Endothelial cell of umbilical vein (primary cell): ENCODE results near the gene SPATA32. TPM values are rescaled to one million over a fixed set of nuclear protein-coding genes. Genes with fewer than 3 reads are reported as not detected.

Experiments
- BruUV-seq: library from RNA; stranded (reverse); fragments of 400-500 nt; replicated peaks from 2 replicates; lab custom pipeline; 2021; lab: Mats Ljungman, UMichigan
- CTCF ChIA-PET: fragments of 300-600, 350-600 bp; sonication (Branson Sonifier 250); formaldehyde crosslinking; loops from one replicate; lab custom pipeline; 2021; ENCODE audit warnings: antibody characterized with exemption, inconsistent platforms; lab: Charles Lee
- POLR2A ChIA-PET: fragments of 300-600, 350-600 bp; sonication (Branson Sonifier 250); formaldehyde crosslinking; loops from one replicate; lab custom pipeline; 2021; ENCODE audit warnings: antibody characterized with exemption, inconsistent platforms; lab: Charles Lee
- DNase-seq: peaks from one replicate; pipeline ENCODE4 v3.0.0-alpha.2; 2011; ENCODE audit warnings: low read depth, low spot score
- FAIRE-seq: peaks from 2 replicates; lab custom pipeline; 2011; peaks lifted over from hg19 to GRCh38; lab: Jason Lieb, UNC
- H2AFZ ChIP-seq: 2 replicates; pipeline ENCODE4 v1.6.0; 2012; ENCODE audit warnings: low read depth, low read length, control low read depth, inconsistent platforms
- H3K27ac ChIP-seq: 2 replicates; pipeline ENCODE4 v1.5.1; 2011; ENCODE audit warnings: low read depth, mild to moderate bottlenecking, control low read depth, low read length, moderate library complexity; ENCODE audit not compliant: insufficient read depth
- H3K27me3 ChIP-seq, 2 experiments: 2 replicates each; pipeline versions ENCODE4 v1.6.0 to v1.6.1; 2011; ENCODE audit warnings: low read length in 2 of 2, mixed read lengths in 1 of 2; ENCODE audit not compliant: control insufficient read depth in 2 of 2, insufficient read depth in 2 of 2
- H3K36me3 ChIP-seq, 2 experiments: 2 replicates in 1 of 2; 3 replicates in 1 of 2; pipeline ENCODE4 v1.5.1; 2011; ENCODE audit warnings: low read length in 2 of 2, mild to moderate bottlenecking in 1 of 2, moderate library complexity in 1 of 2; ENCODE audit not compliant: control insufficient read depth in 2 of 2, insufficient read depth in 2 of 2; ENCODE audit errors: extremely low read depth in 1 of 2
- H3K4me1 ChIP-seq: 3 replicates; pipeline ENCODE4 v1.5.1; 2011; ENCODE audit warnings: mild to moderate bottlenecking, low read length; ENCODE audit not compliant: control insufficient read depth, insufficient read depth; ENCODE audit errors: extremely low read depth
- H3K4me2 ChIP-seq: 2 replicates; pipeline ENCODE4 v1.6.1; 2011; ENCODE audit warnings: low read length, control low read depth, mixed read lengths; ENCODE audit not compliant: insufficient read depth
- H3K4me3 ChIP-seq, 3 experiments: fragments of 200-600 bp in 1 of 3; sonication (generic), shearing (Covaris generic) in 1 of 3; replicated peaks in 1 of 3; 2 replicates each; pipeline ENCODE4 v1.5.1; 2011 to 2016; ENCODE audit warnings: control low read depth in 3 of 3, low read length in 3 of 3, mild to moderate bottlenecking in 2 of 3, inconsistent platforms in 1 of 3, low read depth in 1 of 3, moderate library complexity in 1 of 3; ENCODE audit not compliant: insufficient read depth in 1 of 3
- H3K79me2 ChIP-seq: 2 replicates; pipeline ENCODE4 v1.6.0; 2012; ENCODE audit warnings: low read length, inconsistent platforms; ENCODE audit not compliant: control insufficient read depth, insufficient read depth
- H3K9ac ChIP-seq: replicated peaks from 2 replicates; pipeline ENCODE3; 2011; ENCODE audit warnings: low read length, control low read depth; ENCODE audit not compliant: insufficient read depth; ENCODE audit errors: extremely low read depth
- H3K9me1 ChIP-seq: replicated peaks from 3 replicates; pipeline ENCODE4 v1.6.0; 2011; ENCODE audit warnings: mild to moderate bottlenecking, low read length; ENCODE audit not compliant: control insufficient read depth, insufficient read depth; ENCODE audit errors: extremely low read depth
- H3K9me3 ChIP-seq: replicated peaks from 2 replicates; pipeline ENCODE4 v1.5.1; 2012; ENCODE audit warnings: low read length, inconsistent platforms; ENCODE audit not compliant: control insufficient read depth, insufficient read depth
- H4K20me1 ChIP-seq: replicated peaks from 2 replicates; pipeline ENCODE3; 2011; ENCODE audit warnings: mild to moderate bottlenecking, low read length; ENCODE audit not compliant: control insufficient read depth, insufficient read depth; ENCODE audit errors: extremely low read depth
- CTCF ChIP-seq, 2 donors: IDR thresholded peaks; 1 replicate in 1 of 2; 2 replicates in 1 of 2; pipeline ENCODE4 v1.5.1; 2011; ENCODE audit warnings: low read length in 2 of 2, mild to moderate bottlenecking in 2 of 2, moderate library complexity in 2 of 2, control low read depth in 1 of 2, inconsistent platforms in 1 of 2, low read depth in 1 of 2; ENCODE audit not compliant: insufficient read depth in 1 of 2; ENCODE audit errors: extremely low read depth in 1 of 2
- EZH2 ChIP-seq: IDR thresholded peaks from 2 replicates; pipeline ENCODE4 v1.6.1; 2012; ENCODE audit warnings: borderline replicate concordance, low read depth, mild to moderate bottlenecking, moderate library complexity, low read length, inconsistent platforms; ENCODE audit not compliant: severe bottlenecking
- FOS ChIP-seq: IDR thresholded peaks from 2 replicates; pipeline ENCODE4 v1.6.1; 2011; ENCODE audit warnings: mild to moderate bottlenecking, low read length, moderate library complexity, borderline replicate concordance; ENCODE audit not compliant: insufficient read depth
- GATA2 ChIP-seq: IDR thresholded peaks from 2 replicates; pipeline ENCODE4 v1.7.0; 2011; ENCODE audit warnings: low read depth, mild to moderate bottlenecking, moderate library complexity, mixed read lengths, low read length; ENCODE audit not compliant: insufficient read length, insufficient read depth
- JUN ChIP-seq: IDR thresholded peaks from 2 replicates; pipeline ENCODE4 v1.6.1; 2011; ENCODE audit warnings: borderline replicate concordance, low read depth; ENCODE audit not compliant: insufficient read length, insufficient read depth
- MAX ChIP-seq: IDR thresholded peaks from 2 replicates; pipeline ENCODE4 v1.6.1; 2011; ENCODE audit not compliant: insufficient read depth, insufficient read length
- MYC ChIP-seq: IDR thresholded peaks from one replicate; pipeline ENCODE4 v1.6.1; 2011; ENCODE audit warnings: mild to moderate bottlenecking, low read depth, low read length
- POLR2A ChIP-seq: IDR thresholded peaks from 2 replicates; pipeline ENCODE4 v1.6.1; 2012; ENCODE audit warnings: low read depth, mild to moderate bottlenecking, control low read depth, low read length
- POLR2AphosphoS5 ChIP-seq: IDR thresholded peaks from 2 replicates; pipeline ENCODE4 v1.6.1; 2012; ENCODE audit warnings: low read depth, mild to moderate bottlenecking, control low read depth, low read length, moderate library complexity; ENCODE audit not compliant: insufficient read depth
- dilution Hi-C: fragments of 300-500 bp; cut with MboI; formaldehyde crosslinking; loops from one replicate; pipeline ENCODE4 v1.15.0; 2019; ENCODE audit warnings: low sequenced_read_pairs; ENCODE audit not compliant: extremely low pct_ligation_motif_present
- intact Hi-C: fragments of 100-400 bp; cut with micrococcal nuclease; formaldehyde crosslinking; loops from one replicate; pipeline ENCODE4 v1.10.0; 2022
- polyA plus RNA-seq, 4 experiments: library from polyadenylated mRNA; depleted of rRNA in 3 of 4; stranded (reverse) in 3 of 4; unstranded in 1 of 4; fragments of >200 nt; gene quantifications; 2 replicates each; pipeline versions ENCODE4 v1.2.1 to v1.2.3, GENCODE V29; 2011 to 2012; ENCODE audit warnings: missing spikeins in 1 of 4
- total RNA-seq: library from RNA; stranded (reverse); gene quantifications from 2 replicates; pipeline ENCODE4 v1.2.3, GENCODE V29; 2021

SPATA32 gene
- total and polyA plus RNA-seq, 2 donors (not counting 3 experiments of a cell fraction or from before 2014, with no cell fraction given): not detected

DNA sequence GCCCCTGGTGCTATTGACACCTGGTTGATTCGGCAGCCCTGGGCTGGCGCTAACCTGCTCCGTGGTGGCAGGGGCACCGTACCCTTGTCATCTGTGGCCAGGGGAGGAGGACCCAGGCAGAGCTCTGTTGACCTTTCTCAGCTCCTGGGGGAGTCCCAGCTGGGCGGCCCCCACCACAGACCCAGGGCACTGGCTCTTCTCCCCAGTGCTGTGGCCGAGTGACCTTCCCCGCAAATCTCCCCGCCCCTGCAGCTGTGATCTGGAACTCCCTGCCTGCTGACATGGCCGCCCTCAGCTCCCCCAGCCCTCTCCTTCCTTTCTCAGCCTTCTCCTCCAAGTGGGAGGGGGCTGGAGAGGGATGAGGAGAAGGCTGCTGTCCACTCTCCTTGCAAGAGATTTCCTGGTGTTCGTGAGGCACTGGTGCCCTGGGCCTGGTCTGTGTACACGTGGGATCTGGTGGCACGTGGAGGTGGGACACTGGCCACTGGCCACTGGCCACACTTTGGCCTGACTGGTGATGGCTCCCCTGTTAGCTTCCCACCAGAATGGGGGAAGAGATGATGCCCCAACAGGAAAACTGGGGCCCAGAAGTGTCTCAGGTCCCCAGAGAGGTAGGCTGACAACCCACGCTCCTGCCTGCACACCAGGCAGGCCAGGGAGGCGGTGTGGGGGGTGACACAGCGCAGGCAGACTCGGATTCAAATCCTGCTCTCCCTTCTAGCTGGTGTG lies 32.0 kb downstream of the SPATA32 start:
- ChIA-PET POLR2A (no interaction called here), CTCF (interaction anchor here (1.1 to 6.6 kb wide), 5 partner anchors 11 to 156 kb away, joined by 3 to 93 read pairs (median 12); partner anchors contain the start of genes ACBD4 and FMNL1)
- intact Hi-C loops: no loop called here
- Histone ChIP-seq H3K4me2 (no peak overlapping the region), H3K27ac (no peak overlapping the region), H2AFZ (no peak overlapping the region), H3K79me2 (no peaks in the 10 kb centered on the region), H3K9me3 (no peaks in the 10 kb centered on the region), H4K20me1 (no peaks in the 10 kb centered on the region), H3K4me3 (no peak overlapping the region), H3K27me3 (no peaks in the 10 kb centered on the region), H3K9ac (no peak overlapping the region), H3K36me3 (no peaks in the 10 kb centered on the region), H3K9me1 (no peaks in the 10 kb centered on the region), H3K4me1 (peaks cover 8% of the 10 kb centered on the region)
- FAIRE-seq (no peak), DNase-seq (no peak)
- TF ChIP-seq POLR2AphosphoS5: no peak
- no peak for TF ChIP-seq GATA2
- no peak for TF ChIP-seq JUN
- TF ChIP-seq EZH2: no peak
- no peak for TF ChIP-seq CTCF (IDR thresholded peaks at IDR 0.05; ENCODE audit: extremely low read depth in 1 of 2, insufficient read depth in 1 of 2, low read depth in 1 of 2, low read length in 2 of 2)
- no peak for TF ChIP-seq POLR2A
- TF ChIP-seq MAX: no peak
- TF ChIP-seq FOS: no peak
- no peak for TF ChIP-seq MYC
- dilution Hi-C loops: no loop called here
- no TSS peak for BruUV-seq
